Type B pancreatic cell (in vitro differentiated cells): ENCODE measurements around the gene BMAL2. TPM values are rescaled to one million over a fixed set of nuclear protein-coding genes. Genes with fewer than 3 reads are reported as not detected.
A peak's percentile ranks its signal among the peaks of the same experiment; 100 is the strongest.

ENCODE experiments used
- DNase-seq: peaks from one replicate; pipeline ENCODE4 v3.0.0; 2021; ENCODE audit warnings: mixed read lengths; ENCODE audit not compliant: unreplicated experiment; ENCODE audit errors: extremely low spot score
- H3K27ac Mint-ChIP-seq: 2 replicates; pipeline ENCODE4 v1.8.0; 2021; ENCODE audit warnings: mild to moderate bottlenecking, mixed read lengths
- H3K27me3 Mint-ChIP-seq: 2 replicates; pipeline ENCODE4 v1.8.0; 2021; ENCODE audit warnings: mixed read lengths
- H3K36me3 Mint-ChIP-seq: 2 replicates; pipeline ENCODE4 v1.8.0; 2021; ENCODE audit warnings: mixed read lengths
- H3K4me1 Mint-ChIP-seq: one replicate; pipeline ENCODE4 v1.8.0; 2021; ENCODE audit warnings: mixed read lengths; ENCODE audit not compliant: unreplicated experiment
- H3K4me3 Mint-ChIP-seq: 2 replicates; pipeline ENCODE4 v1.8.0; 2021; ENCODE audit warnings: mild to moderate bottlenecking, mixed read lengths
- H3K9me3 Mint-ChIP-seq: 2 replicates; pipeline ENCODE4 v1.8.0; 2021; ENCODE audit warnings: mixed read lengths
- total RNA-seq: library from RNA; stranded (reverse); gene quantifications from 2 replicates; pipeline ENCODE4 v1.2.1, GENCODE V29; 2021; ENCODE audit warnings: low replicate concordance
- TF ChIP-seq, protein P1 (sequence below): fragments of 200-600 bp; sonication (generic); conservative IDR thresholded peaks from 2 replicates; pipeline ENCODE4 v1.5.0; 2021; ENCODE audit warnings: antibody characterized with exemption, mild to moderate bottlenecking

BMAL2 gene
- total RNA-seq, 1 donor from 2014 or later = 10.7 TPM

- TF ChIP-seq, protein P1, sequence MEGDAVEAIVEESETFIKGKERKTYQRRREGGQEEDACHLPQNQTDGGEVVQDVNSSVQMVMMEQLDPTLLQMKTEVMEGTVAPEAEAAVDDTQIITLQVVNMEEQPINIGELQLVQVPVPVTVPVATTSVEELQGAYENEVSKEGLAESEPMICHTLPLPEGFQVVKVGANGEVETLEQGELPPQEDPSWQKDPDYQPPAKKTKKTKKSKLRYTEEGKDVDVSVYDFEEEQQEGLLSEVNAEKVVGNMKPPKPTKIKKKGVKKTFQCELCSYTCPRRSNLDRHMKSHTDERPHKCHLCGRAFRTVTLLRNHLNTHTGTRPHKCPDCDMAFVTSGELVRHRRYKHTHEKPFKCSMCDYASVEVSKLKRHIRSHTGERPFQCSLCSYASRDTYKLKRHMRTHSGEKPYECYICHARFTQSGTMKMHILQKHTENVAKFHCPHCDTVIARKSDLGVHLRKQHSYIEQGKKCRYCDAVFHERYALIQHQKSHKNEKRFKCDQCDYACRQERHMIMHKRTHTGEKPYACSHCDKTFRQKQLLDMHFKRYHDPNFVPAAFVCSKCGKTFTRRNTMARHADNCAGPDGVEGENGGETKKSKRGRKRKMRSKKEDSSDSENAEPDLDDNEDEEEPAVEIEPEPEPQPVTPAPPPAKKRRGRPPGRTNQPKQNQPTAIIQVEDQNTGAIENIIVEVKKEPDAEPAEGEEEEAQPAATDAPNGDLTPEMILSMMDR = no peak
- no peaks in the 10 kb centered on the region for H3K27me3 Mint-ChIP-seq
- H3K9me3 Mint-ChIP-seq = no peaks in the 10 kb centered on the region
- no peaks in the 10 kb centered on the region for H3K4me1 Mint-ChIP-seq
- peaks cover 41% of the 10 kb centered on the region for H3K36me3 Mint-ChIP-seq
- no peak overlapping the region for H3K4me3 Mint-ChIP-seq
- DNase-seq = no peak
- H3K27ac Mint-ChIP-seq = no peak overlapping the region
These were observed 12.8 kb upstream of the BMAL2 start for GRCh38 chr12:27319848-27320247.

- Mint-ChIP-seq H3K4me3 (no peak overlapping the region), H3K27me3 (no peaks in the 10 kb centered on the region), H3K9me3 (no peaks in the 10 kb centered on the region), H3K27ac (no peak overlapping the region), H3K36me3 (peaks cover 28% of the 10 kb centered on the region), H3K4me1 (no peaks in the 10 kb centered on the region)
- TF ChIP-seq, protein P1 = no peak
- DNase-seq = no peak
These were observed 8.1 kb upstream of the BMAL2 start for GRCh38 chr12:27324530-27324929.

- no peaks in the 10 kb centered on the region for H3K9me3 Mint-ChIP-seq
- DNase-seq = no peak
- peaks cover 19% of the 10 kb centered on the region for H3K36me3 Mint-ChIP-seq
- peak overlapping the region; percentile 85 for H3K4me3 Mint-ChIP-seq
- H3K27me3 Mint-ChIP-seq = peaks cover 46% of the 10 kb centered on the region
- peak overlapping the region; percentile 99 for H3K27ac Mint-ChIP-seq
- peaks cover 7% of the 10 kb centered on the region for H3K4me1 Mint-ChIP-seq
- TF ChIP-seq, protein P1 = no peak
These were observed 1.8 kb upstream of the BMAL2 start for GRCh38 chr12:27330846-27331245.

GRCh38 chr12:27331291-27331926, 1.2 kb upstream of the BMAL2 start:
- Mint-ChIP-seq H3K4me3 (peak overlapping the region; percentile 85), H3K36me3 (peaks cover 19% of the 10 kb centered on the region), H3K27me3 (peaks cover 52% of the 10 kb centered on the region), H3K9me3 (no peaks in the 10 kb centered on the region), H3K27ac (peak overlapping the region; percentile 99), H3K4me1 (peaks cover 7% of the 10 kb centered on the region)
- DNase-seq = no peak
- TF ChIP-seq, protein P1 = no peak

- Mint-ChIP-seq H3K36me3 (peaks cover 15% of the 10 kb centered on the region), H3K27me3 (peaks cover 52% of the 10 kb centered on the region), H3K27ac (peak overlapping the region; percentile 99)
These were observed 710 bp upstream of the BMAL2 start for GRCh38 chr12:27331927-27332324.

More at GRCh38 chr12:27331927-27332324, 710 bp upstream of the BMAL2 start:
- Mint-ChIP-seq H3K9me3 (no peaks in the 10 kb centered on the region), H3K4me1 (peaks cover 7% of the 10 kb centered on the region), H3K4me3 (peak overlapping the region; percentile 85)
- TF ChIP-seq, protein P1 = no peak
- DNase-seq = no peak
